Muscle of back (tissue), 11 donors: Measurements from ENCODE around the gene ETF1. TPM values are rescaled to one million over a fixed set of nuclear protein-coding genes. Genes with fewer than 3 reads are reported as not detected.
"Not testable (repeated sequence)": the region's sequence is repeated elsewhere in the genome, so short reads cannot be mapped to it uniquely, and the experiment has no call there.

Experiments used
- DNase-seq, 3 donors: peaks; one replicate each; pipeline versions ENCODE4 v3.0.0 to v3.0.0-alpha.2; 2013
- polyA plus RNA-seq, 10 donors: library from polyadenylated mRNA; unstranded; fragments of 120-200 nt; gene quantifications; one replicate each; pipeline ENCODE4 v1.2.1, GENCODE V29; 2013; ENCODE audit not compliant: insufficient read length in 10 of 10

The ETF1 gene
- polyA plus RNA-seq, 10 donors, result 39.6 to 62.8 (median 48.8) TPM

DNA sequence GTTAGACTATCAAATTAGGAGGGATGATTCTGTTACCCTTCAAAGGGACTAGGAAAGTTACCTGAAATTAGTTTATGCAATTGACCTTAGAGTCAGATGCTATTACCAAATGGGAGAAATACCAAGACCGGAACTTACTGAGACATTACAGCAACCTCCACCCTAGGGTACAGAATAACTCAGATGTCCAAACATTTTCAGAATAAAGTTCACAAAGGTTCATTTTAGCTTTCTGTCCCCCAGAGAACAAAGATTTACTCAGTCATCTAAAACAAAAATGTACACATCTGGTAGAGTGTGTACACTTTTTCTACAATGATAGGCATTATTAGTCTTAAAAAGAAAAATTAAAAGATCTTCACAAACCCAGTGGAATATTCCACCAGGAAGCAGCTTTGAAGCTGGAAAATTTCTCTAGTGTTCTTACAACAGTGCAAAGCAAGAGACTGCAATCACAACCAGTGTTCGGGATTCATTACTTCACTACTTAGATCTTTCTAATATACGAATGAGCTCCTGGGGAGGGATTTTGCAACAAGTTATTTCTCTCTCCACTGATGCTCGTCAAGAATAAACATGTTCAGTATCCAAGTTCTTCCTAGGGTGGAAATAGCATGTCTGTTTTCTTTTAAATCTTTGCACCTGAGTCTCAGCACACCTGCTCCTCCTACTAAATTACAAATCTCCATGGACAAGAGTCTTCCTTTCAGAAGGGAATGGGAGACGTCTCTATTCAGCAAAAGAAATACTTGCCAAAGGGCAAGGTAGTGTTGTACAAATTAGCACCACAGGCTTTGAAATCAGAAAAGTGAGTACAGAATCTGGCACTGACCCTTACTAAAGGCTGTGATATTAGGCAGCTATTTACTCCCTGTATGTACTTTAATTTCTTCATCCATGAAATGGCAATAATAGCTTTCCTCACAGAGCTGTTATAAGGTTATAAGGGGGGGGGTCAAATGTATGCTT, 8.8 kb downstream of the ETF1 start:
- DNase-seq, result no peak

DNA sequence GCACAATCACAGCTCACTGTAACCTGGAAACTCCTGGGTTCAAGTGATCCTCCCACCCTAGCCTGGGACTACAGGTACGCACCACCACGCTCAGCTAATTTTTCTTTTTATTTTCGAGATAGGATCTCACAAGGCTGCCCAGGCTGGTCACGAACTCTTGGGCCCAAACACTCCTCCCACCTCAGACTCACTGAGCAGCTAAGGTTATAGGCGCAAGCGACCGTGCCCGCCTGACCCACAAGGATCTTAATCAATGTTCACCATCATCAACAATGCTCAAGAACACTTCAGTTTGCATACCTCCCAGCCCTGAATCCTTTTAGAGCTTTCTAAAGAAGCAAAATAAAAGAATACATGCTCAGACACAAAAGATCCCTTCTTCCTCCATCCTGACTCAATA, 13.2 kb downstream of the ETF1 start:
- DNase-seq, result no peak

DNA sequence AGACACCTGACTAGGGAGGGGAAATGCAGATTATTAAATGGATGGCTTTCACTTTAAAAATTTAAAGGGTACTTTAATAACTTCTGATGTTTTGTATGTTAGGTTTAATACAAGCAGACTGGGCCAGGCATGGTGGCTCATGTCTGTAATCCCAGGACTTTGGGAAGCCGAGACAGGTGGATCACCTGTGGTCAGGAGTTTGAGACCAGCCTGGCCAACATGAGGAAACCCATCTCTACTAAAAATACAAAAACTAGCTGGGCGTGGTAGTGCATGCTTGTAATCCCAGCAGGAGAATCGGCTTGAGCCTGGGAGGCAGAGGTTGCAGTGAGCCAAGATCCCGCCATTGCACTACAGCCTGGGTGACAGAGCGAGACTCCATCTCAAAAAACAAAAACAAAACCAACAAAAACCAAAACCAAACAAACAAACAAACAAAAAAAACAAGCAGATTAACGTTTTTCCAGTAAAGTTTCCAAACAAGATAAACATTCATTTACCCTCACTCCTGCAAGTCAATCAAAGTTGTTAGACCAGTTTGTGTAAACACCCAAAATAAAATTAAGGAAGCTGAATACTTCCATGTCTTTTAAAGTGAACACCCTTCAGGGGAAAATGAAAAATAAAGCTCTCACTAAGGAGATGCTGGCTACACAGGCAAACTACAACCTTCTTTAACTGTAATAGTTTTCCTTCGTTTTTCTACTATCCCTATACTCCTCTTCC, 14.1 kb downstream of the ETF1 start:
- no peak for DNase-seq

DNA sequence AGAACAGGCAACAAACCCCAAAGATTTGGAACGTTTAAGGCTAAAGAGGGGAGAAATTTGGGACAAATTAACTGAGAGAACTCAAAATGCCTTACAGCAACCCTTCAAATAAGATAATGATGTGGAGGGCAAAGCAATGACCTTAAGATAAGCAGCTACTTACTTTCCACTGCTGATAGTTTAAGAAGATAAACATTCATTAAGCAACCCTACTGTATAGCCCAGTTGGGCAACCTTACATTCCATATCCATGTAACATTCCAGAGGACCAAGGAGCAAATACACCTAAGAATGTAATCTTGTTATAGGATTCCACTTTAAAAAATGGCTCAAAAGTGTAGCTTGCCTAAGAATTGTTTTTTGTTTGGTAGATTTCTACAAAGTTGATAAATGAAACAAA, 14.8 kb downstream of the ETF1 start:
- DNase-seq, result no peak

DNA sequence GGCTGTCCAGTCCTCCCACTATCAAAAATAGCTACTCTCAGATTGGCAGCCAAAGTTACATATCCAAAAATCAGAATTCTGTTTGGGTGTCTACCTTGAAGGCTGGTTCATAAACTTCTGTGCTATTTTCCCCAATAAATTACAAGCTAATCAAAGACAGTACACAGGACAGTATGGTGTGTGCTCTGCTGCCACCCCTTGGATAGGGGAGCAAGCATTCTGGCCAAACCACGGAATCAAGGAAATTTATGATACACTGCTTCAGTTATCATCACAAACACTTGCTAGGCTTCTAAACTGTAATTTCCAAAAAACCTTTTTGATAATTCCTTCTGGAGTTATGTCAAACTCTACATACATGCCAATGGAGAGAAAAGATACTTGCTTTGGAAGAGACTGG, 15.9 kb downstream of the ETF1 start:
- DNase-seq, result no peak

DNA sequence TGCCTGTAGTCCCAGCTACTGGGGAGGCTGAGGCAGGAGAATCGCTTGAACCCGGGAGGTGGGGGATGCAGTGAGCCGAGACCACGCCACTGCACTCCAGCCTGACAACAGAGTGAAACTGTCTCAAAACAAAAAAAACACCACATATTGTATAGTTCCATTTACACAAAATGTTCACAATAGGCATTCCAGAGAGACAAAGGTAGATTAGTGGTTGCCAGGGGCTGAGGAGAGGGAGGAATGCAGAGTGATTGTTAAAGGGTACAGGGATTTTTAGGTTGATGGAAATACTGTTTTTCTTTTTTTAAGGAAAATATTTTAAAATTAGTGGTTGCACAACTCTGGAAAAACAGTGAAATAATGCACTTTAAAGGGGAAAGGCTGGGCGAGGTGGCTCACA, 19.6 kb downstream of the ETF1 start:
- DNase-seq, result no peak

DNA sequence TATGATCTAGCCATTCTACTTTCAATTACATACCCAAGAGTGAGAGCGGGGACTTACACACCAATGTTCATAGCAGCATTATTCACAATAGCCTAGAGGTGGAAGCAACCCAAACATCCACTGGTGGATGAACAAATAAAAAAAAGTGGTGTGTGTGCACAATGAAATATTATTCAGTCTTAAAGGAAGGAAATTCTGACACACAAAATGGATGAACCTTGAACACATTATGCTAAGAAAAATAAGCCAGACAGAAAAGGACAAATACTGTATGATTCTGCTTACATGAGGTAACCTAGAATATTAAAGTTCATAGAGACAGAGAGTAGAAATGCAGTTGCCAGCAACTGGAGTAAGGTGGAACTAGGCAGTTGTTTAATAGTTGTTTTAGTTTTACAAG, 22.1 kb downstream of the ETF1 start:
- no peak for DNase-seq

DNA sequence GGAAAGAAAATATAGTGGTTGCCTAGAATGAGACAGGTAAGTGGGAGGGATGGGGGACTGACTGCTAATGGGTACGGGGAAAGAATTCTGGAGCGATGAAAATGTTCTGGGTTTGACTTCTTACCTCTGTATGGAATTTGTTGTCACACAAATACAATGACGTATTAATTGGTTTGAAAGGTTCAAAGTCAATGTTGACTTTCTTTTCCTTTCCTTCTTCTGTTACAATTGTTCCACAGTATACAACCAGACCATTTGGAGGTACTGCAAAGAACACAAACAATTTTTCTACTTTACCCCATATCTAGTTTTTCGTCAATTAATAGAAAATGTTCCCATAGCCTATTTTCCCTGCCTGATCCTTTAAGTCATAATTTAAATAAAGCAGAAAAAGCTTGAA, 25.6 kb downstream of the ETF1 start:
- DNase-seq, result no peak

DNA sequence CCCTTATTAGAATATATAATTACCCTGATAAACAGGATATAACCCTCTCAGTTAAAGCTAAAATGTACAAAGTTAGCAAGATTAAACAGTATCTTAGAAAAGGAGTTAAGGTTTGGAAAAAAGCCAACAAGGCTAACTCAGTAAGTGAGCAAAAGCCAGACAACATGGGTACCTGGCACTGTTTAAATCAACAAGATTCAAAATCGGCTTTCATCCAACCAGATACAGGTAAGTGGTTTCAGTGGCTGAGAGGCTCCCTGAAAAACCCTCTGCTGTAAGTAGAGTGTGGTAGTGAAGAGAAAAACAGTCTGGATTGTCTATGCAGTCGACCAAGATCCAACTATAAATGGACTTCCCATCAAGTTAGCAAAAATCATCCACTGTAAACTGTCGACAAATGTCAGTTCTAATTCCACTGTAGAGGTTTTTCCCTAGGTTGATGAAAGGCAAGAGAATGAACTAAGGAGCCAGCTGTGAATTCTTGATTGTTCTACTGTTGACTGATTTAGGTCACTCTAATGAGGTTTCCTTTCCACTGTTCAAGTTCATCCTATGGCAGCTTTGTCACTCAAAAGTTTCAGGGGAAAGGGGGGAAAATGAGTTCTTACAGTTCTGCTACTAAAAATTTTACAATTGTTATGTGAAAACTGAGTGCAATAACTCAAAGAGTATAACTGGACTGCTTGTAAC, 27.3 kb downstream of the ETF1 start:
- DNase-seq, result no peak

DNA sequence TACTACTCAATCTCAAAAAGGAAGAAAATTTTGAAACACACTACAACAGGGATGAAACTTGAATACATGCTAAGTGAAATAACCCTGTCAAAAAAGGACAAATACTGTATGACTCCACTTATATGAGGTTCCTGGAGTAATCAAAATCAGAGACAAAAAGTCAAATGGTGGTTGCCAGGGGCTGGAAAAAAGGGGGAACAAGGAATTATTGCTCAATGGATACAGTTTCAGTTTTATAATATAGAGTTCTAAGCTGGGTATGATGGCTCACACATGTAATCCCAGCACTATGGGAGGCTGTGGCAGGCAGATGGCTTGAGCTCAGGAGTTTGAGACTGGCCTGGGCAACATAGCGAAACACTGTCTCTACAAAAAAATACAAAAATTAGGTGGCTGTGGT, 29.0 kb downstream of the ETF1 start:
- no peak for DNase-seq

DNA sequence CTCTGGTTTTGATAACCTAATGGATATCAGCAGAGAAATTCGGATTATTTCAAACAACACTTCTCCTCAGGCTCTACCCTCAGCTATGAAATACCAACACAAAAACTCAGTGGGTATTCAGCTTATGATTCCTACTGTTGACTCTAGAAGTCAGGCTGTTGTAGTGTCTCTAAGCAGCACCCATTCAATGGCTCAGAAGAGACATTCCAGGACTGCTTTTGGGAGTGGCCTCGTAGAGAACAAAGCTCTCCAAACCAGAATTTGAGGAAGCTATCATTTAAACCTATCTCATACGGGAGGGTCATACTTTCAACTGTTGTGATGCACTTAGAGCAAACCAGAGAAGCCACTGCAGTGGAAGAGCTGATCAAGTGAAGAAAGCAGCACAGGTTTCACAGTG, 34.1 kb downstream of the ETF1 start:
- no peak for DNase-seq

DNA sequence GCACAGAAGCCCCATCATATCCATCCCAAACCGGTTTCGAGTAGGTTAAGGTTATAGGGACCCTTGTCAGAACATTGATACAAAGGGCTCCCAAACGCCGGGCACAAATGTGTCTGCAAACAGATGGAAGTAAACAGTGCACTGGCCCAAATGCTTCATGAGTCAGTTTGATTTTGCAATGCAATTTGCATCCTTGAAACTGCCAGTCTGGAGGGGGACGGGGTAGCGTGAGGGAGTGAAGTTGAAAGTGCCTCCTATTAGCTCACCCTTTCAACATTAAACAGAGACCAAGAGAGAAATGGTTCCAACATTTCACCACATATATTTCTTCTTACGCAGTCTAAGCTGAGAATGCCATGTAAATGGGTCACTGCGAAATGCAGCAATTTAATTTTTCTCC, 35.6 kb downstream of the ETF1 start:
- DNase-seq, result not testable (repeated sequence)

DNA sequence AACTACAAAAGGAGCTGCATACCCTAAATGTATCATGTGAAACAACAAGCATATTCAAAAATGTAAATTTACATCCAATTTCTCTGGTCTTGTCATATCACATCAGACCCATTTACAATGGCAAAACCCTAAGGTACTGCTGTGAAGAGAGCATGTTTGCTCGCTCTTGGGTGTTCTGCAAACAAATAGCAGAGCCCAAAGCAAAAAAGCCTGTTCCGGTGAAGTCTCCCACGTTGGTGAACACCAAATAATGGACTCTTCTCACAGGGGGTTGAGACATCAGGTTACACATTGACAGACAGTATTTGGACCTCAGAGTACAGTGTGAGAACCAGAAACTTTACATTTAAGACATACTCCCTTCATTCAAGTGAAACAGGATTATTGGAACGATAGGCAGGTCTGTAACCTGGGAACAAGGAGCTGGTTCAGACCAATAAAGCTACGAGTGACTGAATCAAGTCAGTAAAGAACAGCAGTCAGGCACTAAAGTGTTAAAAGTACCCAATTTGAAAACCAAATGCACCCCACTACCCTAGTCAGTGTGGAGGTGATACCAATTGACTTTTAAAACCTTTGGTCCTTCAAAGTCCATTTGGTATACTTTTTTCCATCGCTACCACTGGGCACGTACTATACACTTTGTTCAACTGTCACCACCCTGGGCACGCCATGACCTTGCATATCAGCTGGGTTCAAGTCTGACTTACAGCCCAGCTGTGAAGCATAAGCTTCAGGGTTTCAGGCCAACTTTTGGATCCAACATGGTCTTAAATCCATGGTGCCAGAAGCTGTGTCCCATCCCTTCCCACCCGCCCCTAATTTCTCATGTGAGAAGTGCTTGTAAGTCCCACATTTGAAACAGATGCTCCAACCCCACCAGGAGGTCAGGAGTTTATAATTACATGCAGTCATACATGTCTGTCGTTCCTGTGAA, 36.4 kb downstream of the ETF1 start:
- no peak for DNase-seq

DNA sequence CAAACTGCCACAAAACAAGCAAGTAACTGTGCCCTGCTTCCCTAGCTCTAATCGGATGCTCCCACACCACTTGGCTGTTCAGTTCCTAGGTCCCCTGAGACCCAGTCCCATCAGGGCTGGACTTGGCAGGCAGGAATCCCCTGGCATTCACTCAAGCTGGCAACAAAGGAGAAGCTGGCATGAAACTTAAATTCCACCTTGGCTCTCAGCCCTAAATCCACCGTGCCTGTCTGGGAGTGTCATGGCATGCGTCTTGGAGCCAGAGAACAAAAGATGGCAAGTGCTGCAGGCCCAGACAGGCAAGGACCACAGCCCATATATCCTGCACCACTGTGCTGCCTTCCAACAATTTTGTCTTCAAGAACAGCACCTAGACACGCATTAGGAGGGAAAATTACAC, 38.2 kb downstream of the ETF1 start:
- peak in 1 of 3 donors; percentile 9 for DNase-seq

DNA sequence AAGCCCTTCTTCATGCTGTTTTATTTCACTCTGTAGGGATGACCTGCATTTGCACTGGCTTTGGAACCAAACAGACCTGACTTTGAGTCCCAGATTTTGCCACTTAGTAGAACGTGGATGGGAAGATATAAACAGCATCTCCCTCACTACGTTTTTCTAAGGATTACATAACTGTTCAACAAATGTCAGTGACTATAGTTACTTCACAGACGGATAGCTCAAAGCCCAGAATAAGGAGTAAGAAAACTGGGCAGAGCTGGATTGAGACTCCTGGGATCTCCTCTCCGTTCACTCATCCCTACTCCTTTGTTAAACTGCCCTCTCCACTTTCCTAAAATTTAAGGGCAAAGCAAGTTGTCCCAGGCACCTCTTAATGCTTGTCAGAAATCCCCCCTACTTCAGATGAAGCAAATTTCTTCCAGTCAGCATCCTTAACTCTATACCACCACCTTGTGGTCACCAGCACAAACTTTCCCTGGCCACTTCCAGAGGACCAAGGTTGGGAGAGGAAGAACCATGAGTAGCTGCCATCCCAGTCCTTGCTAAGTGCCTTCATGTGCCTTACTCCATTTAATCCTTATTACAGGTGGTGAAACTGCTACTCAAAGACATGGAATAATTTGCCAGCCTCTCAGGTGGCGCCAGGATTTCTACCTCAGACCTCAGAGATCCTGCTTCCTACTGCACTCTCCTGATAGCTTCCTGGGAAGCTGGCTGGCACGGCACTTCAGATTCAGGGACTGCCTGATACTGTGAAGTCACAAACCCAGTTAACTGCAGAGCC, 39.4 kb downstream of the ETF1 start:
- DNase-seq, result peak; percentile 53 to 82 (median 72)

DNA sequence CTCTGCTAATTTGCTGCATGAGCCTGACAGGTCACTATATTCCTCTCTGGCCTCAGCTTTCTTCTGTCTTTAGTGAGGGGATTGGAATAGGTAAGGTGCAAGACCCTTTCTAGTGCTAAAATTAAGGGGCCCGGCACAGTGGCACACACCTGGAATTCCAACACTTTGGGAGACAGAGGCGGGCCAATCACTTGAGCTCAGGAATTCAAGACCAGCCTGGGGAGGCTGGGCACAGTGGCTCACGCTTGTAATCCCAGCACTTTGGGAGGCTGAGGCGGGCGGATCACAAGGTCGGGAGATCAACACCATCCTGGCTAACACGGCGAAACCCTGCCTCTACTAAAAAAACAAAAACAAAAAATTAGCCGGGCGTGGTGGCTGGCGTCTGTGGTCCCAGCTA, 40.5 kb downstream of the ETF1 start:
- DNase-seq, result no peak

DNA sequence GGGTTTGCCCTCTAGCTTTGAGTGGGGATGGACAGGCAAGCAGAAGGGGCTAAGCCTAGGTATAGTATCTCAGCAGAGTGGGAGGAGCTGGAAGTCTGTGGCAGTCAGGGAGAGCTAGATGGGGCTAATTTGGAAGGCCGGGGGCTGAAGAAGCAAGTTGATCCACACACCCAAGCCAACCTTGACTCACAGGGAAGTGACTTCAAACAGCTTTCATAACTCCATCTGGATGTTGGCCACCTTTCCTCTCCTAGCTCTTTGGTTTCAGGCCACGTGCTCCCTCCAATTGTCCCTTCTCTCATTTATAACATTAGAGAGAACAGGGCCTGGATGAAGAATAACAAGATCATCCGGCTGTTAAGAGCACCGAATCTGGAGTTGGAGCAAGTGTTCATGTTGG, 40.9 kb downstream of the ETF1 start:
- no peak for DNase-seq

DNA sequence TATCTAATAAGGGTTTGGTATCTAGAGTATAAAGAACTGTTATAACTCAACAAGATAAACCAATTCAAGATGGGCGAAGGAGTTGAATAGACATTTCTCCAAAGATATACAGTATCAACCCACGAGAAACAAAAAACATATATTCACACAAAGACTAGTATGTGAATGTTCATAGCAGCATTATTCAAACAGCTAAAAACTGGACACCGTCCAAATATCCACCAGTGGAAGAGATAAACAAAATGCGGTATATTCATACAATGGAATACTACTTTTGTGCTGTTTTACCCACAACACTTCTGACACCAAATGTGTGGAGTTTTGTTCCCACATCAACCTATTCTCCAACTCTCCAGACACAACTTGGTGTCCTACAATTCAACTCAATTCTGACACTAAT, 44.7 kb downstream of the ETF1 start:
- DNase-seq, result no peak

DNA sequence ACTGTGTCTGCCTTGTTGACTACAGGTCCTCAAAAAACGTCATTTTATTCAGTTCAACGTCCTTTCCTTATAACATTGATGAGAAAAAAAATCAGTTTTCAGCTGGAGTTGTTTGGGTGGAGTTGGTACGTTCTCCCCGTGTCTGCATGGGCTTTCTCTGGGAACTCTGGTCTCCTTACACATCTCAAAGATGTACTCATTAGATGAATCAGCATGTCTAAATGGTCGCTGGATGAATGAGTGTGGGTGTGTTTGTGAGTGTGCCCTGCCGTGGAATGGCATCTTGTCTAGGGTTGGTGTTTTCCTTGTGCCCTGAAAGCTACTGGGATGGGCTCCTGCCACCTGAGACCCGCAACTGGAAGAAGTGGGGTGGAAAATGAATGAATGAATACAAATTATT, 47.7 kb downstream of the ETF1 start:
- no peak for DNase-seq

DNA sequence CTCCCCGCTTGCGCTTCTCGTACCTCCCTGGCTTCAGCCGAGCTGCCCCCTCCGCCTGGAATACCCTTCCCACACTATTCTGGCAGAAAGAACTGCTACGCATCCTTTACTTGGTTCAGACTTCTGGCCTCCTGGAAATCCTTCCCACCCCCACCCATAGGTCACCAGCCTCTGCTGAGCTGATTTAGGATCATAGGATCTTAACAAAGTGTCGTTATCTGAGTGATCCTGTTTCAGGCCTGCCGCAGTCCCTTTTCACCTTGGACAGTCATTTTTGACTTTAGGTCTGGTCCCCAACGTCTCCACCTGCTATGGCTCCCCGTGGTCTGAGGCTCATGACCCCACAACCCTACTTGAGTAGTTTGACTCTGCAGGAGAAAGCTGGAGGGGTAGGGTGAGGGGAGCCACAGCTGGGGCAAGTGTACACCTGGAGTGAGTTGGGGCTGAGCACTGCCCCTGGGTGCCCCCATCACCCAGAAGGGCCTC, 50.4 kb downstream of the ETF1 start:
- DNase-seq, result no peak
